SK-MEL-5 (cell line): ENCODE results near the gene NPAS1. TPM values are rescaled to one million over a fixed set of nuclear protein-coding genes. Genes with fewer than 3 reads are reported as not detected.

Experiments
- DNase-seq: peaks from one replicate; pipeline ENCODE4 v3.0.0-alpha.2; 2016; ENCODE audit warnings: low read depth, low spot score
- in situ Hi-C: cut with HindIII; loops from 2 replicates; pipeline ENCODE4 v1.10.0; 2016; ENCODE audit warnings: low sequenced_read_pairs, high pct_unique_total_duplicates, low pct_unique_long_range_greater_than_20kb
- polyA plus RNA-seq, 2 experiments: library from polyadenylated mRNA; depleted of rRNA; stranded (reverse); fragments of >200 nt; gene quantifications; 2 replicates each; pipeline ENCODE4 v1.2.3, GENCODE V29; 2015
- total RNA-seq: library from RNA; depleted of rRNA; stranded (reverse); fragments of >200 nt; shearing (Covaris generic); gene quantifications from 2 replicates; pipeline ENCODE4 v1.2.3, GENCODE V29; 2014; rRNA removed

Gene NPAS1
- total RNA-seq = 1.4 and 2.0 TPM in 2 replicates
- polyA plus RNA-seq (2015; cell fraction: cytosol; rRNA removed) = 11.8 and 14.6 TPM in 2 replicates
- polyA plus RNA-seq (2015; cell fraction: nucleus; rRNA removed) = 16.8 and 20.9 TPM in 2 replicates

GRCh38 chr19:47019431-47020041 is at the start of gene NPAS1:
Gene NPAS1, plus strand, starts transcription at chr19:47019837. Its CDS starts 1,211 bp downstream, at chr19:47021048.
- in situ Hi-C loops = no loop called here
- no peak for DNase-seq

- DNase-seq = no peak
- in situ Hi-C loops = no loop called here
Observed at GRCh38 chr19:46970815-46971214, 48.8 kb upstream of the NPAS1 start.

DNA sequence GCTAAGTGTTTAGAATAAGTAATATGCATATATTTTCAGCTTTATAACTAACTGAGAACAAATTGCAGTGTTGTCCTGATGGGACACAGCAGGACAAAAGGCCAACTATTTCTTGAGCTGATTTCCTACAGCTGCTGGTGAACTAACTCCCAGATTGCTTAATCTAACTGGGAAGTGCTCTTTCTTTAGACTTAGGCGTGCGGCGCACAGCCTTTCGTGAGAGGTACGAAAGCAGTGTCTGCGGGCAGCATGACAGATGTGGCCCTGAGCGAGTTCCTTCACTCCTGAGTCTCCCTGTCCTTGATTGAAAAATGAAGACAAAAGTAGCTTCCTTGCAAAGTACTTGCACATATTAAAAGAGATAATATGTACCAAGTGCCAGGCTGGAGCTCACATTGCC is 47.3 kb upstream of the NPAS1 start:
- in situ Hi-C loops = no loop called here
- DNase-seq = no peak

- in situ Hi-C loops = no loop called here
- DNase-seq = no peak
Observed at GRCh38 chr19:46974181-46974580, 45.5 kb upstream of the NPAS1 start.

DNA sequence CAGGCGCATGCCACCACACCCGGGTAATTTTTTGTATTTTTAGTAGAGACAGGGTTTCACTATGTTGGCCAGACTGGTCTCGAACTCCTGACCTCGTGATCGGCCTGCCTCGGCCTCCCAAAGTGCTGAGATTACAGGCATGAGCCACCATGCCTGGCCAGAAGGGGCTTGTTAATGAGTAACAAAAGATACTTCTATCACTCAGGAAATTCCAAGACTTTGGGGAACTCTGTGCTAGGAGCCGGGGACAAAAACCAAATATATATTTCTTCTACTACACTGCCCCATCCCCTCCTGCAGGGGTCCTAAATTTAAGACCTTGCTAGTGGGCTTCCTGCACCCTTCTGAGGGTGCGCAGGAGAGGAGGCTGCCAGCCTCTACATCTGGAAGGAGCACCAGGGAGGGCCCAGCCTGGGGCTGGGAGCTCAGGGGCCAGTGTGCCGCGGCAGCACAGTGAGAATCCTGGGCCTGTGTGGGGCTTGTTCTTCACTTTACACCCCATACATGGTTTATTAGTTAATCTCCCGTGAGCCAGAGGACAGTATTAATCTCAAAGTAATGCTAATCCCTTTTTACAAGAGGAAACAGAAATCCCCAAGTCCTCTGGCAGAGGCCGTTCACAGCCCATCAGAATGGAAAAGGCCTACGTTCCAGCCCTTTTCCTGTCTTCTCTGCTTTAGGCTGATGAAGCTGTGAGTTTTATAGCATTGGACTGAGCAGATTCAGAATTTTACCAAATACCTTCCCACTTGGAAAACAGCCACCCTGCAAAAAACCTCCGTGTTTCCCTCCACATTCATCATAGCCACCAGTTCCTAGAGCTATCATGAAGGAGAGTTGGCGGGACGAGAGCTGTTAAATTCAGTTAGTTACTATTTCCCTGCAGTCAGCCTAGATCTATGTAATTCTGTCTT is 44.4 kb upstream of the NPAS1 start:
- DNase-seq = no peak
- in situ Hi-C loops = no loop called here

DNA sequence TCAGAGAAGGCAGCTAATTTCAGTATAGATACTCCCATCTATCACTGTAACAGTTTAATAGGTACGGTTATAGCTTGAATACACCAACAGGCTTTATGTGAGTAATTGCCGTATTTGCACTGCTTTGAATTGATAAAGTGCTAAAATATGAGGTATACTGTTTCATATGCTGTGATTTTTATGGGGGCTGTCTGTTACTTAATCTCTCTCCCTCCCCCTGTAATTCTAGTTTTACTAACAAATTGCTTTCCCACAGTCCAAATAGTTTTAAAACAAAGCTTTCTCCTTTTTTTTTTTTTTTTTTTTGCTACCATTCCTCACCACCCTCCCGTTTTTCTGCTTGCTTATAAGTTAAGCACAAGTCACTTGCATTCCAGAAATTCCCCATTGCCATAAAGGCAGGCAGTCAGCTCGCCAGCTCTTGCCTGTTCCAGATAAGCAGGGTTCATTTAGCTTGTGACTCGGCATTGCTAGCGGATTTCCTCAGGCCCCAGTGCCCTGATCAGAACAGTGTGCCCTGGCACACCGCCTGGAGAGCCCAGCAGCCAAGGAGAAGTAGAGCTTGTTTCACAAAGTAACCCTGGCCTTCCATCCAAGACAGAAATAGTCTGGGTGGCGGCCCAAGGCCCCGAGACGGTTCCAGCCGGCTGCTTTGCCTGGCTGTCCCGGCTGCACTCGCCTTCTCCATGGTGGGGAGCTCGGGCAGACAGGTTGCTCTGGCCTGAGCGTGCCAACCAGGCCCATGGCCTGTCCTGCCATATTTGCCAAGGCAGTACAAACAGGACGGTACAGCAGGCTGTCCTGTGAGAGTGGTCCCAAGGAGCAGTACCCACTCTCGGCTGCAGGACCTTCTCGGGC is 43.5 kb upstream of the NPAS1 start:
- in situ Hi-C loops = no loop called here
- no peak for DNase-seq

DNA sequence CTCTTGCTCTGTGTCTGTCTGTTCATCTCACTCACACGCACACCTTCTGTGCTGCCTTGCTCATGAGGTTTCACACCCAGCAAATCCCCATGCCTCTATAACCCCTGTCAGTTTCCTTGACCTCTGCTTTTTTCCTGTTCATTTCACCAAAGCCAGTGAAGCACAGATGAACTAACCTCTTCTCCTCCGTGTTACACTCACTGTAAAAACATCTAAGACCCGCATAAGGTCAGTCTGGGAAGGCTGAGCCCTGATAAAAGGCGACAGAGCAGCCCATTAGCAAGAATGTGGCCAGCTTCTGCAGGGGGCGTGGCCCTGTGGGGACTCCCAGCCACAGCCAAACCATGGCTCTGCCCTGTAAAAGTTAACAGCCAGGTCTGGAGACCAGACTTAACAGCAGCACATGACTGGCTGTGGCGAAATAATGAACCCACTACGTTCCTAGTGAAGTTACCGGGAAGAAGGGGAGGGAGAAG is 42.8 kb upstream of the NPAS1 start:
- DNase-seq = no peak
- in situ Hi-C loops = no loop called here

- in situ Hi-C loops = no loop called here
- no peak for DNase-seq
Observed at GRCh38 chr19:46977548-46977947, 42.1 kb upstream of the NPAS1 start.

DNA sequence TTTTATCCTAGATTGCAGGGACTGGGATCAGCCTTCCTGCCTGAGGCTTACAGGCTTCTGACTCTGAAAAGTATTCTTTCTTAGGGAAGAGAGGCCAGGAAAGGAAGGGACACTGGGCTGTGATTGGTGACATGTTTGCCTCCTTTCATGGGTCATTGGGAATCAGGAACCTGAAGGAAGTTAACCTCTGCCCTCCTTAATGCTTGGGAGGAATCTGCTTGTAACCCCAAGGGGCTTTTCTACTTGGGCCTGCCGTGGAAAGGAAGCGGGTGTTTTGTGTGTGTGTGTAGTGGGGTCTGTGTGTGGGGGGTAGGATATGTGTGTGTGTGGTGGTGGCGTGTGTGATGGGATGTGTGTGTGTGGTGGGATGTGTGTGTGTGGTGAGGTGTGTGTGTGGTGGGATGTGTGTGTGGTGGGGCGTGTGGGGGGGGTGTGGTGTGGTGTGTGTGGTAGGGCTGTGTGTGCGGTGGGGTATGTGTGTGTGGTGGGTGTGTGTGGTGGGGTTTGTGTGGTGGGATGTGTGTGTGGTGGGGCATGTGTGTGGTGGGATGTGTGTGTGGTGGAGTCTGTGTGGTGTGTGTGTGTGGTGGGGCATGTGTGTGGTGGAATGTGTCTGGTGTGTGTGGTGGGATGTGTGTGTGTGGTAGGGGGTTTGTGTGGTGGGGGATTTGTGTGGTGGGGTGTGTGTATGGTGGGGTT is 41.3 kb upstream of the NPAS1 start:
- in situ Hi-C loops = no loop called here
- no peak for DNase-seq

DNA sequence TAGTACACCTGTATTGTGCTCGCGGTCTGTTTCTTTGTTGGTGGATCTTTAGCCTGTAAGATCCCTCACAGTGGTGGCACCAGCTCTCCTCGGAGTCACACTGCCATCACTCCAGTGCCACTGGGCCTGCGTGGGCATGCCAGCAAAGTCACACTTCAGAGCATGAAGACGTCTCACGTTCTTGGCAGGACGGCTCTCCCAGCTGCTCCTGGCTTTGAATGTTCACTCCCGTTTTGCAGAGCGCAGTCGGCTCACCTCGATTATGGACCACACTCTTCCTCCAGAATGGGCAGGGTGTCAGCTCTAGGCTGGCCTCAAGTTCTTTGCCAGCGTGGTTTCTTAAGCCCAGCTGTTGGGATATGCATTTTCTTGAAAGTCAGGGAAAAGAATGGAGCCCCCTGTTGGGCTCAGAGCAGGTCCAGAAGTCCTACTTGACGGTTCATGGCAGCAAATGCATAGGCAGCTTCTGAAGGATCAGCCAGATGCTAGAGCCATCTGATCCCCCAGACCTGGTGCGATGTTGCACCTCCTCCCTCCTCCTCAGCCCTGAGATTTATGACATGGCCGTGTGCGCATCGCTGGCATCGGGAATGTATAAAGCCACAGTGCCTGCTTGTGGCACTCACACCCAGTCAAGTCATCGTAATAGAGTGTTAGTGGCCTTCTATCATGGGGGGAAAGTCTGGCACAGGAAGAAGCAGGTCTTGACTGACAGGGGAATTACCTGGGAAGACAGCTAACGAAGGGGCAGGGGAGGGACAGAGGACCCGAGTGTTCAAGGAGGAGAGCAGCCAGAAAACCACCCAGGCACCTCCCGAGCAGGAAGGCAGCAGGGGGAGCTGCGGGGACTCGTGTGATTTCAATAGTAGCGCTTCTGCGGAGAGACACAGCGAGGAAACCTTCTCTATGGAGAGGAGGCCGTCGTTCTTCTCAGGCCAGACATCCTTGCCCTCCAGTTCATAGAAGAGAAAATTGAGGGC is 40.2 kb upstream of the NPAS1 start:
- in situ Hi-C loops = no loop called here
- no peak for DNase-seq

DNA sequence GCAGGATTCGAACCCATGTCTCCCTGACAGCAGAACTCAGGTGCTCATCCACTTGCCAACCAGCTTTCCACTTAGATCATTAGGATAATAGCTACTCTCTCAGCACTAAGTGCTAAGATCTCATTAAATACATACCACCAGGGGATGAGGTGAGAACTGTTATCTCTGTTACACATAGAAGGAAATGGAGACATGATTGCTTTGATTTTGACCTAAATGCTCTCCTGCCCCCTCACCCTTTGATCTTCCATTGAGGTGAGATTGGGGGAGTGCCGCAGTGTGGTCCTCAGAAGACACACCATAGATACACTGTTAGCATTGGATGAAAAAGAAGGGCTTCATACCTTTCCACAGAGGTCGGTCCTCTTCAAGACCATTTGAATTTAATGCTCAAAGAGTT is 38.9 kb upstream of the NPAS1 start:
- DNase-seq = no peak
- in situ Hi-C loops = no loop called here

- no peak for DNase-seq
- in situ Hi-C loops = no loop called here
Observed at GRCh38 chr19:46981286-46981945, 38.2 kb upstream of the NPAS1 start.

- no peak for DNase-seq
- in situ Hi-C loops = no loop called here
Observed at GRCh38 chr19:46983097-46983496, 36.5 kb upstream of the NPAS1 start.

DNA sequence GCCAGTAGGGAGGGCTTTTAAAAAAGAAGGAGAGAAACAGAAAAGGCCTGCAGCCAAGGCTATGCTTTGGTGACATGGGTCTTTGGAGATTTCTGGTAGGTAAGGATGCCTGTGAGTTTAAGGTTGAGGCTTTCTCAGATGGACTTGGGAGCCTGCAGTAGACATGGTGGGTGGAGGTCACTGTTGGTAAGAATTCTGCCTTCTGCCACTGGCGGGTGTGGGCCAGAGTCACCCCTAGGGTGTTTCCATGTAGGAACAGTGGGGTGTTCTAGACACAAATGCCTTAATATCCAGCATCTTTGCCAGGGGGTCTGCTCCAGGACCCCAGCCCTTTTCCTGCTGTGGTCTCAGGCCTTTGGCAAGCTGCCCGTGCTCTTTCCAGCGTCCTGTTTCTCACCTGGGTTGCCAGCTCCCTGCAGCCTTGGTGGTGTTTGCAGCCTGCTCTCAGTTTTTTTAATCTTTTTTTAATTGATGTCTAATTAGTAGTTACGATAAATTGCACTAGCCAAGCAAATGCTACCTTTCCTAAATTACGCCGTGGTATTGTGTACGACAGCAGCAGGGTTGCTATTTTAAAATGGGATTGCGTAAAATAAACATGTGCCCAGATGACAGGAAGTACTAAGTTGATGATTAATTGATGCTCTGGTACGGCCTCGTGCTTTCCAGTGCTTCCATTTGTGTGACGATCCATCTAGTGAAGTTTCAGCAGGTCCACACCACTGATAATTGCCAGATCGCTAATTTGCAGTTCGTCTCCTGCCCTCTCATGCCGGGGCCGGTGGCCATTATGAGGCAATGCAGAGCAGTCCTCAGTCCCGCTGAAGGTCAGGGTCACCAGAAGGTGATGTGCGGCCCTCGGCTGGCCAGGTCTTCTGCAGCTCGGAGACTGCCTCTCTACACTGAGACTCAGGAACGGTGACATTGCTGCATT is 35.3 kb upstream of the NPAS1 start:
- DNase-seq = no peak
- in situ Hi-C loops = no loop called here
